HG02970 (cell line): ENCODE data around the gene PEMT.

Source experiments
- ATAC-seq: cut with Tn5 transposase; IDR thresholded peaks from one replicate; pipeline ENCODE4 v1.9.1; 2021; ENCODE audit warnings: mild to moderate bottlenecking, moderate library complexity, moderate number of reproducible peaks; ENCODE audit not compliant: unreplicated experiment, low FRiP score

Gene PEMT

DNA sequence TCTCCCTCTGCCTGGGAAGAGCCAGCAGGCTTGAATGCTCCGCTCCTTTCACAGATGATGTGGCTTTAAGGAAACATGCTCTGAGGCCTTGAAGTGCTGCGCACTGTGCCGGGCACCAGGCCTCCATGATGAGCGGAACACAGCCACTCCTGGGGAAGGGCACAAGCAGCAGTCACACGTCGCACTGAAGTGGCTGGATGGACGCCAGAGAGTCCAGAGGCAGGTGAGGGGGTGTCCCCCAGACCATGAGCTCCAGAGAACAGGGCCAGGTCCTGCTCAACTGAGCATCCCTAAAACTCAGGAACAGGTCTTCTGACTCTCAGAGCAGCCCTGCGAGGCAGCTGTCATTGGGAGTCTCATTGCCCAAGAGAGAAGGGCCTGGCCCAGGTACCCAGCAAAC is 35.6 kb downstream of the PEMT start:
- ATAC-seq = no peak

DNA sequence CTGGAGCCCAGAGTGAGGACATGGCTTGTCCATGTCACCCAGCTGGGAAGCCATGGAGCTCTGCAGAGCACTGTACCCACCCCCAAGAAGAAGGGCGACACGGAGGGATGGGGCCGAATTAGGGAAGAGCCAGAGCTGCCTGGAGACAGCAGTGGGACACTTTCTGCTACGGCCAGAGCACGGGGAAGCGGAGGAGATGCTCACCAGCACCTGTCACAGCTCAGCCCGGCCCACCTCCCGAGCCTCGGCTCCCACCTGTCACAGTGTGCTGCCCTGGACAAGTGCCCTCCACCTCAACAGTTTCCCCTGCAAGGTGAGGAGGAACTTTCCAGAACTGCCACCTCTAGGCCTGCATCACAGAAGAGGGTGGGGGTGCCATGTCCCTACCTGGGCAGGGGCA is 36.4 kb downstream of the PEMT start:
- no peak for ATAC-seq

DNA sequence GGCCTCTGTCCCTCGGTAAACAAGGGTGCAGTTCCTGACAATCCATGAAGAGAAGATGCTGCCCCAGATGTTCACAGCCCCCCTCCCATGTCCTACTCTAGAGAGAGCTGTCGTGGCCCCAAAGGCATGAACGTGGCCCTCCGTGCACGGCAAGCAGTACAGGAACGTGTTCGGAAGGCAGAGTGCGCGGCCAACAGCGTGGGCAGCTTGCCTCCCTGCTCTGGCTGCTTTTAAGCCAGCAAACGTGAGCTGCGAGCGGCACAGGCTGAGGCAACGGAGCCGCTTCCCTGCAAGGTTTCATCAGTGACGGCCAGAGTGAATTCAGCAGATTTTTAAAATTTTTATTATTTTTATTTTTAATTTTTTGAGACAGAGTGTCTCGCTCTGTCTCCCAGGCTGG is 37.2 kb downstream of the PEMT start:
- no peak for ATAC-seq

DNA sequence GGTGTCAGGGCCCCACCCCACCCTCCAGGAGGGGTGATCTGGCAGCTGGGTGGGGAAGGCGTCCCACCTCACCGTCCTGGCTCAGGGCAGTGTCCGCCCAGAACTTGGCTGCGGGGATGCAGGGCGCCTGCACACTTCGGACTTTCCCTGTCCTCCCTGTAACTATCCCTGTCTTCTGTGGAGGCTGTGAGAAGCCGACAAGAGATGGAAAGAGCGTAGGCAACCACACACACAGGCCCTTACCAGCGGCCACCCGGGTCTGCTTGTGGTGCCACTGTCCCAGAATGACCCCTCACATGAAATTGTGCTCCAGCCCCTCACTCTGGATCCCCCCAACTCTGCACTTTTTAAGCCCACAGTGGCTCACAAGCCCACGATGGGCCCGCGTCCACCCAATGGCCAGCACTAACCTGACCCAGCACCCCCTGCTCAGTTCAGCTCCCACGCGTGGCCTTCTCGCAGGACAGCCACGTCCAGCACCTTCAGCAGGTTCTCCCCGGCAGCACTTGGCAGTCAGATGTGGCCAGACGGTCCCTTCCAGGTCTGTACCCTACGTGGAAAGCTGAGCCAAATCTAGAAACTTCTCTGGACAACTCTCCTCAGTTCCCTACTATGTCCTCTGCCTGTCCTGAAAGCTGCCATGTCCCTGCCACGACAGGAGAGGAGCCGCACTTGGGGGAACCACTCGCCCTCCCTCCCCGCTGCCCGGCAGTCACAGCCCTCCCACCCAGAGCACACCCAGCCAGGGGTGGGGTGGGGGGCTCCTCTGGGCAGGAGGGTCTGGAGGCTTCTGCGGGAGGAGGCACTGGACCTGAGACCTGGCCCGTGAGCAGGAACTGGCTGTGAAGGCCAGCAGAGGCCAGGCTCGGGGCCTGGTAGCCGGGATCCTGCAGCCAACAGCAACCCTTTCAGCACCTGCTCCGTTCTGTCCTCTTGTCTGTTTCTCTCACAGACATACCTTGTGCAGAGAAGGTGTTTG is 38.0 kb downstream of the PEMT start:
- no peak for ATAC-seq

DNA sequence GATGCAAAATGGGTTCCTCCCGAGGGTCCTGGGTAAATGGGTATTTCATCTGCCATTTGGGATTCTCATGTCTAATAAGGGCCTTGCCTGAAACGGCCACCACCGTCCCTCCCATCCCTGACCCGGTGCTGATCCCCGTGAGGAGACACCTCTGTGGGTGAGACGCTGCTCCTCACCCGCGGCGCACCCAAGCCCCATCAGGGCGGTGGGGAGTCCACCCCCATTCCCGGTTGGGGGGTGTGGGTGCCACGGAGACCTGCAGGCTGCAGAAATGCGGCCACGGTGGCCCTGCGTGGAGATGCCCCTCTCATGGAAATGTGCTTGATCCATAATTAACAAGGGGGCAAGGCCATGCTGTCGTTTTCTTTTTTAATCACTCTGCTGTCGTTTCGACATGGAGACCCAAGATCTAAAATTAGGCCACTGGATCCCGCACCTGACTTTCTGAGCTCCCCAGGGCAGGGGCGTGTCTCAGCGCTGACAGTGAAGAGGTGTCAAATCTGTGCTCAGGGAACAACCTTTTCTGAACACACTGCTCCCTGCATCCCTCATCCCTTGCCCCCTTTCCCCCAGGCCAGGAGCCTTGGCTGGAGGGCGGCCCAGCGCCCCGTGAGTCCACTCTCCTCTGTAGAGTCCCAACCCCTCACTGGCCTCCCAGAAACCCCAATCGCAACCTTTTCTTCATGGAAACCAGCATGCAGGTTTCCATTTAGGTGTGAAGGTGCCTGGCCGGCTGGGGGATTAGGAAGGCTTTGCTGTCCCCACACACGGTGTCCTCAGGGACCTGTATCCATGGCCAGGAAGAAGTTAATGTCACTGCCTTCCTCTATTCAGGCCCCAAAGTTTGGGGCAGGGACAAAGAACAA is 38.9 kb downstream of the PEMT start:
- no peak for ATAC-seq

DNA sequence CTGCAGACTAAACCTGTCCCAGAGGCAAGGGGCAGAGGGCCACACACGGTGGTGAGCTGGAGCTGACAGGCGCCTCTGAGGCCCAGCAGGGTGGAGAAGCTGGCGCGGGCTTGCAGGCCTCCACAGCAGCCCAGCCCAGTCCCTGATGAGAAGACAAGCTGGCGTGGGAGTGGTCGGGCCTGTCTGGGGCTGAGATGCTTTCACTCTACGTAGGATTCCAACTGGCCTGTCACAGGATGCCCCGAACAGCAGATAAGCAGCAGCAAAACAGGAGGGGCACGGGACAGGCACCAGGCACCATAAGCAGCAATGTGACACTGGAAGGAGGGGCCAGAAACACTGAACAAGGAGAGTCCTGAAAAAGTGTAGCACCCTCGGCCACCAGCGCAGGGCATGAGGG is 40.1 kb downstream of the PEMT start:
- no peak for ATAC-seq

DNA sequence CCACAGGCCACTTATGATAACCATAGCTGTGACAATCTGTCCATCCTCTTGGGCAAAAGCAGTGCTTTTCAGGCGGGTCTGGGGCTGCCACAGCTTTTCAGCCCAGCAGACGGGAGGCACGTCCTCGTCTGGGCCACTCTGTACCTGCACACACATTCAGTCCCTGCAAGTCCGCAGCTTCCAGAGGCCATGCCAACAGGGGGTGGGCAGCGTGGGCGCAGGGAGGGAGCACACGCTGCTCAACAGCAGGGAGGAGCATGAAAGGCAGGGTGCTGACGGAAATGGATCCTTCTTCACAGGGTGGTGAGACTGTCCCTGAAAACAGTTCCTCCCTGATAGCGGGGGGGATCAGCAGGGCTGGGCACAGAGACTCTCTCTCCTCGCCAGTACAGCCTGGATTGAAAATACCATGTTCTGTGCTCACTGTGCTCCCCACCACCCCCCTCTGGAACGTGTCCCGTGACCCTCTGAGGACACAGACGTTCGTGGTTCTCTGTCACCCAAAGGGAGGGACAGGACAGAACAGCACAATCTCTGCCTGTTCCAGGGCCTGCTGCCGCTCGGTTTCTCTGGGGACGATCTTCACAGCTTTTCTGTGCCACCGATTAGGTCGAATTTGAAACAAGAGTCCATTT is 41.7 kb downstream of the PEMT start:
- ATAC-seq = no peak

DNA sequence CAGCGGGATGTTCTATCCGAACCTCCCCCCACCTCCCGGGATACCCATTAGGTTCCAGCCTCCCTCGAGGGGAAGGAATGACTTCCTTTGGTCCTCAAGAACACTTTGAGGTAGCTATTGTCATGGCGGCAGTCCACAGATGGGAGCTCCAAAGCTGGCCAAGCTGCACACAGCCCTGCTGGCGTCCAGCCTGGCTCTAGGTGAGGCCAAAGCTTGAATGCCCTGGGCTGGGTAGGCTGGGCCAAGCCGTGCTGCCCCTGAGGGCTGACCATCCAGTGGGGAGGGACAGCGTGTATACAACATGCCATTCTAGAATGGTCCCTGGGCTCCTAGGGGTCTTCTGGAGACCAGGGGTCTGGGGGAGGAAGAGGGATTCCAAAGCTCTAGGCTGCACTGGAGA is 43.5 kb downstream of the PEMT start:
- no peak for ATAC-seq

DNA sequence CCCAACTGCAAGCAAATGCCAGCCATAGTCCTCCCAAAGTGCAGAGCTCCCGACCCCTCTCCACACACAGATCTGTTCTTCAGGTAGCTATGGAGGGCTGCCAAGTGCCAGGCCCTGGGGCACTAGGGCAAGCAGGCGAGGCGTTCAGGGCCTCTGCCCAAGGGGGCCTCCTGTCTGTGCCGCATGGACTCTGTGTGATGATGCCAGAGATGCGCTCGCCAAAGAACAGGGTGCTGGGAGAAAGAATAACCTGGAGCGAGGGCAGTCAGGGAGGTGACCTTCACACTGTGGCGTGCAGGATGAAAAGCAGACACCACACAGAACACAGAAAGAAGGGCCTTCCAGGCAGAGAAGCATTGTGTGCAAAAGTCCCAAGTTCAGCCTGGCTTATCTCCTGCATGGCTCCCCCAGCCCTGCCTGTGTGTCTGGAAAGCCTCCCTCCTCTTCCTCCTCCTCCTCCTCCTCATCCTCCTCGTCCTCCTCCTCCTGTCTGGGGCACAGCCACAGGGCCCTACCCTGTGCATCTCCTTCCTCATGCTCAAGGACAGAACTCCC is 44.2 kb downstream of the PEMT start:
- ATAC-seq = no peak

DNA sequence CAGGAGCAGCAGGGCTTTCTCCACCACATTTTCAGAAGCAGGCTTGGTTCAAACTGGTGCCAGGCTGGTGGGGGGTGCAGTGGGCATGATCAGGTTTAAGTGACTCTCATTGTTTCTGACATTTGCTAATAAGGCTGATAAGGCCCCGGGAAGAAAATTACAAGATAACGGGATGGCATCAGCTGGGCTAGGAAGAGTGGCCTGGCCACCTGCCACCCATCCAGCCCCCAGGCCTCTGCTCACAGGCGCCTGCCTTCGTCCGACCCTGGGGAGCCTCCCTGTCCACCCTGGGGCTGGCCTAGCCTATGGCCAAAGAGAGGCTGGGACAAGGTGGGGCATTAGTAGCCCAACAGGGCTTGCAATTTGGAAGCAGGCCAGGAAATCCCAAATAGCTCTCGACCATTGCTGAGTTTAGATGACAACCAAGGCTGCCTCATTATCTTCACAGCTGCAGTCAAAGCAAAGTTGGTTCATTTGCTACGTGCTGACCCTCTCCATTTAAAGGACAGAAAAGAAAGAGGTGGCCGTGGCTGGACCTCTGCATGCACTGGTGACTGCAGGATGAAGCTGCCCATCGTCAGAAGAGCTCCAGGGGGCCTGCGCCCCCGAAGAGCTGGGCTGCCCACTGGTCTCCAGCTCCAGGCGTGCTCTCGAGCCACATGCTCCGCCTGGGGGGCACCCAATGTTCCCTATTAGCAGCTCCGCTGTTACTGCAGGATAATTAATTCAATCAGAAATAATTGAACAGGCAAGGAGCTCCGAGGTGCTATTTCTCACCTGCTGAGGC is 44.9 kb downstream of the PEMT start:
- ATAC-seq = no peak

DNA sequence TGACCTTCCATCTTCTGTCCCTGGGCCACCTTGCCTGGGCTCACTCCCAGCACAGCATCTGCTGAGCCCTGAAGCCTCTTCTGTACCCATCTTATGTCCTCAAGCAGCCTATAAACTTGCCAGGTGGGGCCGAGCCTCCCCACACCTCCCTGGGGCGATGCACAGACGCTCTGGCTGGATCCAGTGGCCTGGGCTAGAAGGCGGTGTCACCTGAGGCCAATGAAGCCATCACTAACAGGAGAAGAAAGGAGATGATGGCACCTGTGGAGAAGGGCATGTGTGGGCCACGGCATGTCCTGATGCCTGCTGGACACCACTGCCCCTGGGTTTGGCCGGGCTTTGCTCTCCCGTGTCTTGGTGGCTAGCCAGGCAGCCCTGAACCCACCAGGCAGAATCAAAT is 45.5 kb downstream of the PEMT start:
- ATAC-seq = no peak

DNA sequence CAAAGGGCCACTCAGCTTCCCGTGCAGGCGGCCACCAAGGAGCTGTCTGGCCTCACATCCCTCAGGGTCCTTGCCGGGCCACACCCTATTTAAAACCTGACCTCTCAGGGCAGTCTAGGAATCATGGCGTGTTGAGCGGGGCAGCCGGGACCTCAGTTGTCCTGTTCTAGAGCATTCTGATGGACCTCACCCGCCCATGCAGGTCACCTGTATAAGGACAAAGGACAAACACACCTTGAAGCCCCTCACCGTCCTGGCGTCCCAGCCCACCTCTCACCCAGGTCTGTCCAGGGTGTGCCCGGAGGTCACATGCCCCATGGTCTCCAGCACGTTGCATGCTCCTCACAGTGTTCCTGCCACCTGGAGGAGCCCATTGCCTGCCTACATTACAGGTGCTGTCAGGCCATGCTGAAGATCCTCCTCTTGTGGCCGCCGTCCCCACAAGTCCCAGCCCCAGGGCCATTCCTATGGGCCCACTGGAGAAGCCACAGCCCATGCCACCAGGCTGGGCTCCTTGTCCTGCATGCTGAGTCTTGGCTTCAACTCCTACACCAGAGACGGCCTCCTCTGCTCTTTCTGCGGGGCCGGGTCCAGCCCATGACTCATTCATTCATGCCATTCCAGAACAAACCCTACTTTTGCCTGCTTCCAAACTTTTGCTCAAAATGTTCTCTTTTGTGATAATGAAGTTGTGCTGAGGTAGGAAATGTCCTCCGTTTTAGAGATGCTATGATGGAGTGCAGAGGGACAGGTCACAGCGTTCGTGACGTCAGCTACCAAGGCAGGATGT is 46.3 kb downstream of the PEMT start:
- no peak for ATAC-seq

DNA sequence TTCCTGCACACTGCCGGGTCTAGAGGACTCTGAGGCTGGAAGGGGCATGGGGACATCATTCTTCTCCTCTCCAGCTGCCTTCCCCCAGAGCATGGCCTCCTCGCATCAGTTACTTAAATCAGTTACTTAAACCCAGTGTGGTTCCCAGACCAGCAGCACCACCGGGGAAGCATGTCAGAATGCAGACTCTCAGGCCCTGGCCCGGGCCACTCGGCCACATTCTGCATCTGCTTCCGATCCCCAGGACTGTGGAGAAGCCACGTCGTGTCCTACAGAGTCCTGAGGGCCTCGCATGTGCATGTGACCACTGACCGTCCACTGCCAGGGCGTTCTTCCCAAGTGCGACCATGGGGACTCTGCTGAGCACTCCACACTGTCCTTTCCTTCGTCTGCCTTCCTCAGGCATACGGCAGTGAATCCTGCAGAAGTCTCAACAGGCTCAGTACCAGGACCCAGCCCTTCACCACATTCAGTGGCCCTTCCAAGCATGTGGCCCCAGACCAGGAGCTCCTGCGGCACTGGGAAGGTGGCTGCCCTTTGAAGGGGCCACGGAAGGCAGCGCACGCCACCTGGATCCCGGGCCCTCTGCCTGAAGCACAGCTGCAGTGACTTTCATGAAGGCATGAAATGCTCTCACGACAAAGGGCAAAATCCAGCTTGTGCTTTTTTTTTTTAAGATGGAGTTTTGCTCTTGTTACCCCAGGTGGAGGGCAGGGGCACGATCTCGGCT is 48.4 kb downstream of the PEMT start:
- ATAC-seq = no peak

DNA sequence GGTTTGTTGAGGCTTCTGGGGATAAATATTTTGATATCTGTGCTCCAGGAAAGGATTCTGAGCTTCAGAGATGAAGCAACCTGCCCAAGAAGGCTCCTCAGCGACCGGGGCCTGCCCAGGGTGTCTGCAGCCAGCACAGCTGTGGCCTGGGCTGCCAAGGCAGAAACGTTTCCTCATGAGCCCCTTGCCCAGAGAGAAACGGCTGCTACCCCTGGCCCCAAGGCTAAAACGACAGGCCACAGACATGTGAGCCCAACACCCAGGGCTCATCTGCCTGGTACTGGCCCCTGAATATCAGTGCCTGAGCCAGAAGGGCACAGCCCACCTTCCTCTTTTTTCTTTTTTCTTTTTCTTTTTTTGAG is 49.9 kb downstream of the PEMT start:
- ATAC-seq = no peak

DNA sequence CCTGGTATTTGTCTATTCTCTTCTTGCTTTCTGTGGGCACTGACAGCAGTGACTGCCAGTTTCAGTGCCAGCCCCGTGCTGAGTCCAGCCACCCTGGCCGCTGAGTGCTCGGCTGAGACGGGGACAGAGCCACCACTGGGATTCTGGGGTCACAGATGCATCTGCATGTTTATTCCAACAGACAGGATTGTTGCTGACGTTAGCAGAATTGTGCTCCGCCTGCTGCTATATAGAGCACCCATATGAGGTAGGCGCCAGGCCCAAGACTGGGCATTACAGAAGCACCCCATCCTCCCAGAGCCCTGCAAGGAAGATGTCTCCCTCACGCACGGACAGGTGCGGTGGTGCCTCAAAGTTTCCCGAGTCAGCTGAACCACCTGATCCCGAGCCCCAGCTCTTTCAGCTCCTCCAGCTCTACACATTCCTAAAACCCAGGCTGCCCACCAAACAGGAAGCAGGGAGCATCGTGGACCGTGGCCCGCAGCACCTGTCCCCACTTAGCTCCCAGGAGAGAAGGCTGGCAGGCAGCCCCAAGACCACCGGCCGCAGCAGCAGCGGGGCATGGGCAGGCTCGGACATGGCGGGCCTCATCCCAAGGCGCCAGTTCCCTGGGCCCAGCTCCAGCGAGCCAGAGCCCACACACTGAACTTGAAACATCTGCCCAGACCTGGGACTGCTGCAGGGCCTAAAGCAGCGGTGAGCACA is 50.4 kb downstream of the PEMT start:
- no peak for ATAC-seq

DNA sequence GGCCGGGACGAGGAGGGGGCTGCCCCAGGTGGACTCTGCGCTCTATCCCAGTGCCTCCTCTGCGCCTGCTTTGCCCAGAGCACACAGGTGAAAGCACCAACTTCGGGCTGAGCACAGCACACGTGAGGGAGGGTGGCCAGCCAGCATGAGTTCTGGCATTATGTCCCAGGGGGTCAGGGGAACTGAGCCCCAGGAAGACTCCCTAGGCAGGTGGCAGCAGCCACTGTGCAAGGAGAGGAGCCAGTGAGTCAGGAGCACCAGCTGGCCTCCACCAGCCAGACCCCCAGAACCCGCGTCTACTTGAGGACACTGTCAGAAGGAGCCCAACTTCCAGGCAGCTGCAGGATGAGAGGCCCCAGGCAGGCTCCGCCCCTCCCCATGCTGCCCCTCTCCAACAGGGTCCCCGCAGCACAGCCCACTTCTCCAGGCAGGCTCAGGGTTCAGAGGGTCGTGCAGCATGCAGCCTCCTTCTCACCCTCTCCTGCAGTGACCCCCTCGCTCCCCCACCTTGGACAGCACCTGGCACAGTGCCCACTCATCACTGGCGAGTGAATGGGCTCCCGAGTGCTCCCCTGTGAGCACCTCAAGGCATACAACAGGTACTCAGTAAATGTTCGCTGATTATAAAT is 51.1 kb downstream of the PEMT start:
- no peak for ATAC-seq

DNA sequence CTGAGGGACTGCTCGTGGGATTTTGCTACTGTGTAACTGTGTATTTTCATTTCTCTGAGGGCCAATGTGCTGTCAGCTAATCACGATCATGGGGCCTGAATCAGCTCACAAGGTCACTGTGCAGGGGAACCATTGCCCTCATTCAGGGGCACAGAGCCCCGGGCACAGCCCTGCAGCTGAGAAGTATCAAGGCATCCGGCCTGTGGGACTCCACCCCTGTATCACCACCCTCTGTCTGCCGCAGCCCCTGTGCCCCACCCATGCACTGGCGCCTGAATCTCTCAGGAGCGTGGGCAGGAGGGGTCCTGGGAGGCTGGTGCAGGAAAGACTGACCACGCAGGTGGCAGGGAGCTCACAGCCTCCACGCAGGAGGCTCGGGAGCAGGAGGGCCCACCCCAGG is 51.9 kb downstream of the PEMT start:
- ATAC-seq = no peak
